Esophagus mucosa (tissue), 1 donor: ENCODE results near the gene CYS1. TPM values are rescaled to one million over a fixed set of nuclear protein-coding genes. Genes with fewer than 3 reads are reported as not detected.
"Not testable (repeated sequence)": the region's sequence is repeated elsewhere in the genome, so short reads cannot be mapped to it uniquely, and the experiment has no call there.

Source experiments
- ATAC-seq: fragments of 200-7000 bp; cut with Tn5 transposase; one replicate; pipeline ENCODE4 v1.9.1; 2020
- total RNA-seq: library from RNA; stranded (reverse); gene quantifications from one replicate; pipeline ENCODE4 v1.2.4, GENCODE V29; 2023
- donor health status: DM: yes; HTN: yes; CAD: no.

CYS1 gene
- total RNA-seq, 1 donor from 2014 or later = 0.52 TPM

GRCh38 chr2:10028988-10029874 lies 51.0 kb downstream of the CYS1 start:
- peak; percentile 80 for ATAC-seq

DNA sequence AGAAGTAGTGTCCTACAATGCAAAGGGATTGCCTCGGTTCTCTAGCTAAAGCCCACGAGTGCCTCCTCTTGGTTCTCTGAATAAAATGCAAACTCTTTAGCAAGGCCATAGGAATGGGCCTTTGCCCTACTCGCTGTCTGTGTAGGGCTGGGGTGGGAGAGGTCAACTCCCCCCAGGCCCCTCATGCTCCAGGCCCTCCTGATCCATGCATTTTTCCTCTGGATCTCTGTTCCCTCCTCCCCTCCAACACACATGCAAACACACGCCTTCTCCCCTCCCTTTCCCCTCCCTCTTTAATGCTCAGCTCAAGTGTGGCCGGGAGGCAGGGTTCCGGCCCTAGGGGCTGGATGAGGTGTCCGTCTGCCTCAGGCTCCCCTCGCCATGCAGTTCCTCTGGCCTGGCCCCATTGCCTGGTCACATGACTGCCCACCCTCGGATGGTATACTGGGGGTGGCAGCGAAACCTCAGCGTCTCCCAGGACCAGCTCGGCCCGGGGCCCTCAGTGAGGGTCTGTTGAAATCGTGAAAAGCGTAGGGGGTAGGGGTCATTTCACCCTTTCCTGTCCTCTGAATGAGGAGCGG lies 51.7 kb downstream of the CYS1 start:
- no peak for ATAC-seq

DNA sequence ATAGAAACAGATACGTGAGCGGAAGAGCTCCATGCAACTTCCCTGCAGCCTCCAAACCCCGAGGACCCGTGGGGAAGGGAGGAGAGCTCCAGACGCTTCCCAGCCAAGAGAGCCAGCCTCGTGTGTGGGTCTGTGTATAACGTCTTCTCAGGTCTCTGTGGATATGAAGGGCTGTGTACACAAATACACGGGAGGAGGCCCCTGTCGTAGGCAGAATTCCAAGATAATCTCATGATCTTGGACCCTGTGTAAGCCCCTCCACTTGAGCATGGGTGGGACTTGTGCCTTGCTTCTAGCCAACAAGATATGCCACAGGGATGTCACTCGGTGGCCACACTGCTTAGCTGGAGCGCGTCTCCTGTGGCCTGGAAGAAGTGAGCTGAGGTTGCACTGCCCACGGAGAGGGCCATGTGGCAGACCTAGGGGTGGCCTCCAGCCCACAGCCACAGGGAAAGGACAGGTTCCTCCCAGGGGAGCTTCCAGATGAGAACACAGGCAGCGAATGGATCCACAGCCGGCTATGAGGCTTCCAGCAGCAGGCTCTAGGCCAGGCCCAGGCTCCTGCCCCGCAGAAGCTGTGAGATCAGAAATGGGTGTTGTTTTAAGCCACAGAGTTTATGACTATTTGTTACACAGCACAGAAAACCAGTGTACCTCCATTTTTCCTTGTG lies 52.4 kb downstream of the CYS1 start:
- ATAC-seq = no peak

DNA sequence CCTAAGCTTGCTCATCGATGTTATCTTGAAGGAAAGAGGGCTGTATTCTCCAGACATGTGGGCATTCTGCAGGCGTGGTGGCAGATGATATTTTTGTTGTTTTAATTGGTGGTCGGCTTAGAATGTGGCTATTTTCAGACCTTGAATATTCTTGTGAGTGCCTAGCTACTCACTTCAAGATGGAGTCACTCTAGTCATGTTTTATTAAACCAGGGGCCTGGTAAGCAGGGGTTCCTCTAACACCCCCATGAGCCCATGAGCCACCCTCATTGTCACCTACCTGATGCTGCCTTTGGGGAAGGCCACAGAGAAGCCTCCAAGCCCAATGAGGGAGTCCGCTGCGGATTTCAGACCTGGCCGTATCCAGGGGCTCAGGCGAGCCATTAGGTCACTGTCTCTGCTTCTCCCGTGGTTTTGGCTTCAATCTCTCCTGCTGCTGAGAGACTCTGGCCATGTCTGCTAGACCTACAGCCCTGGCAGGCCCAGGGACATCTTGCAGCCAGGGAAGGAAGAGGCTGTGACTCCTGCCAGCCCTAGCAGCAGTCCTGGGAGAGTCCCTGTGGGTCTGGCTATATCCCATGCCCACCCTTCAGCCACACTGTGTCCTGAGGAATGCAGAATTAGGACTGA lies 53.2 kb downstream of the CYS1 start:
- no peak for ATAC-seq

DNA sequence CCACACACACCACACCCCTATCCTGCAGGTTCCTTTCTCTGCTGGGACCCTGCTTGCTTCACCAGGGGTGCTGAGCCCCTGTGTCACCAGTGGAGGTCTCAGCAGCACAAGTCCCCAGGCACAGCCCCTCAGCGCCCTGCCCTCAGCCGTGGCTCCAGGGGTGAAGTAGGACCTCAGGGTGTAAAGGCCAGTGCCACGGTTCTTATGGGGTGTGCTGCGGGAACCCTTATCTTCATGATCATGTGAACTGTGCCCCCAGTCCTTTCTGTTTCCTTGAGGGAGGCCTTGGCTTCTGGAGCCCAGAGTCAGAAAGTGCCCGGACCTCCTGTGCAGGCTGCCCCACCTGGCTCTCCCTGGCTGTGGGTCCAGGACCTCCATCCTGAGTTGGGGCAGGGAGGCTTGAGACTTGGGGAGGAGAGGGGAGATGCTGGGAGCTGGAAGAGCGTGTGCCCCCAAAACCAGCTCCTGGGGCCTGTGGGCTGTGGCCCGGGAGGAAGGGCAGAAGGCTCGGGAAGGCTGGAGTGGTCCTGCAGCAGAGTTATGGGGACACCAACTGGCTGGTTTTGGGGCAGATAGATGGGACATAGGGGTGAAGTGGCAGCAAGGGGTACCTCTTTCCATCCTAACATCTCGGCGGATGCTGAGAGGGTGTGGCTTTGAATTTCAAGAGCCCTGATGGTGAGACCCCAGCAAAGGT lies 57.1 kb downstream of the CYS1 start:
- ATAC-seq = no peak

GRCh38 chr2:10022445-10022844 lies 57.8 kb downstream of the CYS1 start:
- no peak for ATAC-seq

DNA sequence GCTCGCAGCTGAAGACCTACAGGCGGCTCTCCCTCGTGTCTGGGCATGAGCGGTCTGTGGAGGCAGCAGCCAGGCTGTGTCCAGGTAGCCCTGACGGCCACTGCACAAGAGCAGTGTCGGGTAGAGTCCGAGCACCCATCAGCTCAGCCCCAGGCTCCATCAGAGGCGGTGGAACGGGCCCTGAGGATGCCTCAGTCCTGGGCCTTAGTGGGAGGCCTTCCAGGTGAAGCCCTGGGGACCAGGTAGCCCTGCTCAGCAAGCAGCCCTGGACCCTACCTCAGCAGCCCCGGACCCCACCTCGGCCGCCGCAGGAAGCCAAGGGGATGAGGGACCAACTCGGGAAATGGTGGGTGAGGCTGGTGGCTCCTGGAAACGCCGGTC lies 58.2 kb downstream of the CYS1 start:
- ATAC-seq = peak; percentile 9

GRCh38 chr2:10019602-10020400 lies 60.4 kb downstream of the CYS1 start:
- ATAC-seq = no peak

GRCh38 chr2:10019174-10019573 lies 61.0 kb downstream of the CYS1 start:
- no peak for ATAC-seq

DNA sequence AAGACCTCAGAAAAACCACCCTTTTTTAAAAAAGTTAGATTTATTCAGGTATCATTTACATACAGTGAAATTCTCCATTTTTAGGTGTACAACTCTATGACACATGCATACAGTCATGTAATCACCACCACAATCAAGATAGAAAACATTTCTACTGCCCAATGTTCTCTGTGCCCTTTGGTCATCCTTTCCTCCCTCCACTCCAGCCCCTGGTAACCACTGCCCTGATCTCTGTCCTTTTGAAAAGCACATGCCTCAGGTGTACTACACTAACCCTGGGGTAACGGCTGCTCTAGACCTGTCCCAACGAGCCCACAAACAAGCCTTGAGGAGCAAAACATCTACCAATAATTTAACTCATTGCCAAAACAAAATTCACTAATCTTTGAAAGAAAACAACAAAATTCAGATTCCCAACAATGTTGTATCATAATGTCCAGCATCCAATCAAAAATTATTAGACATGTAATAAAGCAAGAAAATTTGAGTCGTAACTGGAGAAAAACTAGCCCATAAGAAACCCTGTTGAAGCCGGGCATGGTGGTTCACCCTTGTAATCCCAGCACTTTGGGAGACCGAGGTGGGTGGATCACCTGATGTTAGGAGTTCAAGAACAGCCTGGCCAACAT lies 62.8 kb downstream of the CYS1 start:
- no peak for ATAC-seq

- no peak for ATAC-seq
These were observed 63.4 kb downstream of the CYS1 start for GRCh38 chr2:10016802-10017258.

GRCh38 chr2:10016001-10016801 lies 64.0 kb downstream of the CYS1 start:
- peak; percentile 20 for ATAC-seq

DNA sequence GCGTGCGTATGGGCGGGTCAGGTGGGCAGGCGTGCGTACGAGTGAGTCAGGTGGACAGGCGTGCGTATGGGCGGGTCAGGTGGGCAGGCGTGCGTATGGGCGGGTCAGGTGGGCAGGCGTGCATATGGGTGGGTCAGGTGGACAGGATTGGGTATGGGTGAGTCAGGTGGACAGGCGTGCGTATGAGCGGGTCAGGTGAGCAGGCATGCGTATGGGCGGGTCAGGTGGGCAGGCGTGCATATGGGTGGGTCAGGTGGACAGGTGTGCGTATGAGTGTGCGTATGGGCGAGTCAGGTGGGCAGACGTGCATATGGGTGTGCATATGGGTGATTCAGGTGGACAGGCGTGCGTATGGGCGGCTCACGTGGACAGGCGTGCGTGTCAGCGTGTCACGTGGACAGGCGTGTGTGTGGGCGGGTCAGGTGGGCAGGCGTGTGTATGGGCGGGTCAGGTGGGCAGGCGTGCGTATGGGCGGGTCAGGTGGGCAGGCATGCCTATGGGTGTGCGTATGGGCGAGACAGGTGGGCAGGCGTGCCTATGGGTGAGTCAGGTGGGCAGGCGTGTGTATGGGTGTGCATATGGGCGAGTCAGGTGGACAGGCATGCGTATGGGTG lies 64.7 kb downstream of the CYS1 start:
- not testable (repeated sequence) for ATAC-seq

DNA sequence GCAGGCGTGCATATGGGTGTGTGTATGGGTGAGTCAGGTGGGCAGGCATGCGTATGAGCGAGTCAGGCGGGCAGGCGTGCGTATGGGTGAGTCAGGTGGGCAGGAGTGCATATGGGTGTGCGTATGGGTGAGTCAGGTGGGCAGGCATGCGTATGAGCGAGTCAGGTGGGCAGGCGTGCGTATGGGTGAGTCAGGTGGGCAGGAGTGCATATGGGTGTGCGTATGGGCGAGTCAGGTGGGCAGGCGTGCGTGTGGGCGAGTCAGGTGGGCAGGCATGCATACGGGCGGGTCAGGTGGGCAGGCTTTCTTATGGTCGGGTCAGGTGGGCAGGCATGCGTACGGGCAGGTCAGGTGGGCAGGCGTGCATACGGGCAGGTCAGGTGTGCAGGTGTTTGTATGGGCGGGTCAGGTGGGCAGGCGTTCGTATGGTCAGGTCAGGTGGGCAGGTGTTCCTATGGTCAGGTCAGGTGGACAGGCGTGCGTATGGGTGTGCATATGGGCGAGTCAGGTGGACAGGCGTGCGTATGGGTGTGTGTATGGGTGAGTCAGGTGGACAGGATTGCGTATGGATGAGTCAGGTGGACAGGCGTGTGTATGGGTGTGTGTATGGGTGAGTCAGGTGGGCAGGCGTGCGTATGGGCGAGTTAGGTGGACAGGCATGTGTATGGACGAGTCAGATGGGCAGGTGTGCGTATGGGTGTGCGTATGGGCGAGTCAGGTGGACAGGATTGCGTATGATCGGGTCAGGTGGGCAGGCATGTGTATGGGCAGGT lies 65.6 kb downstream of the CYS1 start:
- peak; percentile 84 for ATAC-seq

- not testable (repeated sequence) for ATAC-seq
These were observed 66.4 kb downstream of the CYS1 start for GRCh38 chr2:10013651-10014417.

DNA sequence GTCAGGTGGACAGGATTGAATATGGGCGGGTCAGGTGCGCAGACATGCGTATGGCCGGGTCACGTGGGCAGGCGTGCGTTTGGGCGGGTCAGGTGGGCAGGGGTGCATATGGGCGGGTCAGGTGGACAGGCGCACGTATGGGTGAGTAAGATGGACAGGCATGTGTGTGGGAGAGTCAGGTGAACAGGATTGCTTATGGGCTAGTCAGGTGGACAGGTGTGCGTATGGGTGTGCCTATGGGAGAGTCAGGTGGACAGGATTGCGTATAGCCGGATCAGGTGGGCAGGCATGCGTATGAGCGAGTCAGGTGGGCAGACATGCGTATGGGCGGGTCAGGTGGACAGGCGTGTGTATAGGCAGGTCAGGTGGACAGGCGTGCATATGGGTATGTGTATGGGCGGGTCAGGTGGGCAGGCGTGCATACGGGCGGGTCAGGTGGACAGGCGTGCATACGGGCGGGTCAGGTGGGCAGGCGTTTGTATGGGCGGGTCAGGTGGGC lies 67.2 kb downstream of the CYS1 start:
- ATAC-seq = peak; percentile 31

GRCh38 chr2:10012366-10012962 lies 67.7 kb downstream of the CYS1 start:
- not testable (repeated sequence) for ATAC-seq
